NCI-H1417 treated with DMSO at 0.1 percent for 48 hours (cell line): ENCODE measurements around the gene TARBP2.

Source experiments
- DNase-seq: peaks from one replicate; lab custom pipeline; 2025; lab: John Stamatoyannopoulos, UW

The TARBP2 gene, protein sequence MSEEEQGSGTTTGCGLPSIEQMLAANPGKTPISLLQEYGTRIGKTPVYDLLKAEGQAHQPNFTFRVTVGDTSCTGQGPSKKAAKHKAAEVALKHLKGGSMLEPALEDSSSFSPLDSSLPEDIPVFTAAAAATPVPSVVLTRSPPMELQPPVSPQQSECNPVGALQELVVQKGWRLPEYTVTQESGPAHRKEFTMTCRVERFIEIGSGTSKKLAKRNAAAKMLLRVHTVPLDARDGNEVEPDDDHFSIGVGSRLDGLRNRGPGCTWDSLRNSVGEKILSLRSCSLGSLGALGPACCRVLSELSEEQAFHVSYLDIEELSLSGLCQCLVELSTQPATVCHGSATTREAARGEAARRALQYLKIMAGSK

DNA sequence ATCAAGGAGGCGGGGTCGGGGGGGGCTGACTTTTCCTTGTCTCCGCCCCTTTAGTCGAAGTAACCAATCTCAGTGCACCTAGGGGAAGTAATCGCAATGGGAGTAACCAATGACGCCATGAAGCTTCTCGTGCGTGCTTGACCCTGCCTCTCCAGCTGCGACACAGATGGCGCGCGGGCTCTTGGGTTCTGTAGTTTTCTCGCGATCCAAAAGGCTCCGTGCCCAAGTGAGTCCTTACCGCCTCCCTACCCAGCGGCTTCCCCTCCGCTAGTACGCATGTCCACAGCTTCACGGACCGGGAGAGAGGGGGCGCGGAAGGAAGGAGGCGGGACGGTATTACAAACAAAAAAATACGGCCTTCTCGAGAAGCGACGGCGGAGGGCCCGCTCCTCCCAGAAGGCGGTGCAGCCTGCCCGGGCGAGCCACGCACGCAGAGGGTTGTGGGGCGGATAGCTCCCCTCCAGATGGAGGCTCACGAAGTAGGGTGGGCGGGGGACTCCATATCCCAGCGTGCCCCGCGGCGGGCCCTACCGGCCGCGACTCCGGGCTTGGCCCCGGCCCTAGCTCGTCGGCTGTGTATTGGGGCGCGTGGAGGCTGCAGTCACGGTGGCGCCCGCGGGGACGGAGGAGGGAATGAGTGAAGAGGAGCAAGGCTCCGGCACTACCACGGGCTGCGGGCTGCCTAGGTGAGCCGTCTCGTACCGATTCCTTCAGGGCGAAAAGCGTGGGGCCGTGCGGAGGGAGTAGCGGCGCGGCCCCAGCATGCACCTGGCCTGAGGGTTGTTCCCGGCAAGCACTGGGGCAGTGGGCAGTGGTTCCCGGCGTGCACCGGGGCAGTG lies at the start of gene TARBP2:
TSS of gene TARBP2 (plus strand) at position 508 of the 839 bp plus-strand sequence. CDS start at position 634, 126 bp downstream.
- peak; percentile 100 for DNase-seq

DNA sequence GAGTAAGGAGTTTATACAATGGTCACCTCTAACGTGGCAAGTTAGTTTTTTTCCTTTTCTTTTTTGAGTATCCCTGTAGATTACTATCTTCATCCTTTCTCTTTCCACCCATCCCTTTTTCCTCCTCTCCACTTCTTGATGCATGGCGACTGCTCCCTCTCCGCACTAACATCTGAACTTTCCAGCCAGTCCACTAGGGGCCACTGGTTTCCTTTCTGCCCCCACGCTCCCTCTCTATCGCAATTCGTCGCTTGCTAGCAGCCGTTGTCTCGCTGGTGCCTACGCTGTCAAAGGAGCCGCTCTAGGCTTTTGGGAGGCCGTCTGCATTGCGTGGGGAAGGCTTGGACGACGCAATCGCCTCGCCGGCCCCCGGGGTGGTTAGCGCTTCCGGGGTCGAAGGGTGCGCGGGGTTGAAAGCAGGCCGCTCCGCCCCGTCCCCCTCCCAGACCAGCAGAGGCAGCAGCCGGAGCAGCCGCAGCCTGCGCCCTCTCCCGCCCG lies 49.4 kb upstream of the TARBP2 start, which contains the start of gene PCBP2:
TSS of gene PCBP2 (plus strand) at position 442 of the 498 bp plus-strand sequence. CDS start 2,699 bp downstream, outside the sequence.
- peak; percentile 99 for DNase-seq

DNA sequence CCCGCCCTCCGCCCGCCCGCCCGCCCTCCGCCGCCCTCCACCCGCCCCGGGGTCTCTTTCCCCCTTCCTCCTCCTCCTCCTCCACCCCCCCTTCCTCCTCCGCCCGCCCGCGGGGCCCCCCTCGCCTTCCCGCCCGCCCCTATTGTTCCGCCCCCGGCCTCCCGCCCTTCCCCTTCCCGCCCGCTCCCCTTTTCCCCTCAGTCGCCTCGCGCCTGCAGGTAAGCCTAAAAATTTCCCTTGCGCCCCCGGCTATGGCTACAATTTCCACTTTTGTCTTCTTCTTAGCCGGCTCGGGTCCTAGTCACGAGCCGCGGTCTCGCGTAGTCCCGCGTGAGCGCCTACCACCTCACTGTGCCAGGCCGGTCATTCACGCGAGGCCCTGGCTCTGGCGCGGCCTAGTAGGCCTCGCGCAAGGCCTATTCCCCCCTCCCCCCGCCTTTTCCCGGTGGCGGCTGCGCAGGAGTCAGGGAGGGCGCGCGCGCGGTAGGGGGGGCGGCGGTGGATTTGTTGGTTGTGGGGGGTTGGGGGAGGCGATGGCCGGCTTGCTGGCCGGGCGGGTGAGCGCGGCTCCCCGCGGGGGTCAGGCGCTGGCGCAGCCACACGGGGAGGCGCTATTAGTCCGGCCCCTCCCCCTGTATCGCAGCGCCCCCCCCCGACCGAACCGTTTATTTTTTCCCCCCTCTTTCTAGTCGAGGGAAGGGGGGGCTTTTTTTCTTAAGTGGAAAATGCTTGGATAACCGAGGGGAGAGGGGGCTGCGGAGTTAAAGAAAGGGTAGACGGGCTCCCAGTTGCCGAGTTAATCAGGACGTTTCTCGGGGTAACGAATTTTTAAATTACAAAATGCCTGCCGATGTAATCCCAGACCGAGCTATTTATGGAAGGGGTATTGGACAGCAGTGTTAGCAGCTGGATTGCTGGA lies 48.7 kb upstream of the TARBP2 start:
- DNase-seq, result peak; percentile 89

DNA sequence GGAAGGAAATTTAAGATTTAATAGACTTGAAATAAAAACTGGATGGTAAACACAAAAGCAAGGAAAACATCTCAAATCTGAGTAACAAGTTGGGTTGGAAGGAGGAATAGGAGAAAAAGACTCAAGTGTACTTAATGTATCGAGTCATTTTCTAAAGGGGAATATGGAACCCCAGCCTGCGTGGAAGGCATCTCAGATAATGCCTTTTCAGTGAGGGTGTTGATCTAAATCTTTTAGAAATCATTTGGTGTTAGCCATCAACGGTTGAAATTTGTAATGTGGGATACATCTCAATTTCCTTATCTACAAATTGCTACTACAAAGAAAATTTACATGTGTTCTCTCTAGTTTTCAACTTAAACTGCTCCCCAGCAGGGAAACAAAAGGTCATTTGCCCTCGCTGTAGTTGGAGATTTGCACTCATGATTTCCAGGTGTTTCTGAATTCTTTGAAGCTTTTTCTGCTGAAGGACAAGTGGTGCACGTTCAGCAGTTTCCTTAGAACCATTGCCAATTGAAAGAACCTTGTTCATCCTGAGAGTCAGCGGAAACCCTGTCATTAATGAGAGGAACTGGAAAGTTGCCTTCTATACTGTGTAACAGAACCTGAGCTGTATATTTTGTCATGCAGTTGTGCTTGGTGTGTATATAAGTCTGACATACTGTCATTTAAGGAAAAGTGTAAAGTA lies 47.0 kb upstream of the TARBP2 start:
- DNase-seq, result no peak

DNA sequence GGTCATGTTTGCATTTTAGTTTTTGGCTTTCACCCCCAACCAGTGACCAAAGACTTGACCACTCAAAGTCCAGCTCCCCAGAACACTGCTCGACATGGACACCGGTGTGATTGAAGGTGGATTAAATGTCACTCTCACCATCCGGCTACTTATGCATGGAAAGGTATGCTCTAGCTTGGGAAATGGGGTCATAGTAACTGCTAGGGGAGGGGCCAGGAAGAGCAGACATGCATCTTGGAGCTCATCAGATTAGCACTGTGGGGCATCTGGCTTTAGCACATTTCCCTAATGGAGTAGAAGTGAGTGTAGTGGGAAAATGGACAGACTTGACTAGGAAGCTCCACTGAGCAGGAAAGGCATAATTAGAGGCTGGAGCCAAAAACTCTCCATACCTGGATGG lies 46.4 kb upstream of the TARBP2 start:
- no peak for DNase-seq

DNA sequence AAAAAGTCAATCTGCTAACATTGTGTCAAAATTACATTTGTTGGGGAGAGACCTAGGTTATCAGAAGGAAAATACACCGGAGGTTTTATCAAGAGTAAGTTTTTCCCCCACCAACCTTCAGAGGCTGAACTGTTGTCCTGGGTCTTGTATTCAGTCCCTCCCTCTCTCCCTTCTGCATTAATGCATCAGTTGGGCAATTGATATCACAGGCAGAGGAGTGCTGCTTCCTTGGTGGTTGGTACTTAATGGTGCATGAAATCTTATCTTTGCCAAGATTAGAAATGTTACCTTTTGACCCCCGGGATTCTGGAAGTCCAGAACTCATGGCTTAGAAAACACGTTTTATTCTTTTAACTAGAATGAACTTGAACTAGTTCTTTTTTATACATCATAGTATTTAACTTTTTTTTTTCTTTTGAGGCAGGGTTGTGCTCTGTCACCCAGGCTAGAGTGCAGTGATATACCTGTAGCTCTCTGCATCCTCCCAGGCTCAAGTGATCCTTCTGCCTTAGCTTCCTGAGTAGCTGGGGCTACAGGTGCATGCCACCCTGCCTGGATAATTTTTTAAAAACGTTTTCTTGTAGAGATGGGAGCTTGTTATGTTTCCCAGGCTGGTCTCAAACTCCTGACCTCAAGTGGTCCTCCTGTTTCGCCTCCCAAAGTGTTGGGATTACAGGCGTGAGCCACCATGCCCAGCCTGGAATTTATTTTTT lies 44.3 kb upstream of the TARBP2 start:
- DNase-seq, result no peak

DNA sequence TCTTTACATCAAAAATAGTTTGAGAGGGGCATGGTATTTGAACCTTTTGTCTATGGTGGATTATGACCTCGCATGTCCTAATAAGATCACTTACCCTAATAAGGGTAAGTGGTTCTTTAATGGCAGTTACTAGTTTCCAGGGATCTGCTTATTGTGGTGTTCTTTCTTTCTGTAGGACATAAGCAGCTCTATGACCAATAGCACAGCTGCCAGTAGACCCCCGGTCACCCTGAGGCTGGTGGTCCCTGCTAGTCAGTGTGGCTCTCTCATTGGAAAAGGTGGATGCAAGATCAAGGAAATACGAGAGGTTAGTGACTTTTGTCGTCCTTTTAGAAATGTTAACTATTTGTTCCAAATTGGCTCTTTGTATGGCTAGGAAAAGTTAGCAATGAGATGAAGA lies 42.0 kb upstream of the TARBP2 start:
- DNase-seq, result no peak

DNA sequence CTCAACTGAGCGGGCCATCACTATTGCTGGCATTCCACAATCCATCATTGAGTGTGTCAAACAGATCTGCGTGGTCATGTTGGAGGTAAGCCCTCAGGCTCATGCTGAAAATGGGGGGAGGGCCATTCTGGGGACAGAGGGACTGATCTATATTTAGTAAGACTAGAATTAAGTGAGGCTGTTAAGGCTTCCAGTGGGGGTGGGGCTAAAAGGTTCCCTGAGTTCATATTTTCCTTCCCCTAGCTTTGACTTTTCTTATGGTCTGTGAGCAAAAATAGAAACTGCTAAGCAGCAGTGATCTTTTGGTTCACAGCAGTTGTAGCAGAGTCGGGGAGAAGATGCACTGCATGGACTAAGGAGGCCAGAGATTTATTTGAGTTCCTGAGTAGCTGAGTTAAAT lies 40.0 kb upstream of the TARBP2 start:
- DNase-seq, result no peak

DNA sequence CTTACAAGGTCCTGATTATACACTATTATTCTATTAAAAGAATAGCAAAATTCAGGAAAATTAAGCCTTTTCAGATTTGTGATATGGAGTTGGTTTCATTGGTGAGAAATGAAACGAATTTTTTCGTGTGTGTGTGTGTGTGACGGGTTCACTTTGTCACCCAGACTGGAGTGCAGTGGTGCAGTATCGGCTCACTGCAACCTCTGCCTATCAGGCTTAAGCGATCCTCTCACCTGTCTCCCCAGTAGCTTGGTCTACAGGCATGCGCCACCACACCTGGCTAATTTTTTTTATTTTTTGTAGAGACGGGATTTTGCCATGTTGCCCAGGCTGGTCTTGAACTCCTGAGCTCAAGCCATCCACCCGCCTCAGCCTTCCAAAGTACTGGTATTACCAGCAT lies 39.5 kb upstream of the TARBP2 start:
- no peak for DNase-seq

DNA sequence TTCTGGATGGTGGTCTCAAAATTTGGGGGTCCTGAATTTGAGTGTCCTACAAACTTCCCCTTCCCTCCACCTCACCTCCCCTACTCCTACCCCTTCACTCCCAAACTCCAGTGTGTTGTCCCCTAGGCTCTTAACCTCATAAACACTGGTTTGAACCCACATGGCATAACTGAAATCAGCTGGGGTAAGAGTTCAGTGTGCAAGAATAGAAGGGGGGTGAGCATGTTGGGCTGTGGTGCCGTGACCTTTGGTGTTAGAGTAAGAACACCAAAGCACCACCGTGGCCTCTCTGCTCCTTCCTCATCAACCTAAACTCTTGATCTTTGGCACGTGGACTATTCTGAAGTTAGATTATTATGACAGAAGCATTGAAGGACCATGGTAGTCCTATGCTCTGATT lies 38.1 kb upstream of the TARBP2 start:
- DNase-seq, result no peak

DNA sequence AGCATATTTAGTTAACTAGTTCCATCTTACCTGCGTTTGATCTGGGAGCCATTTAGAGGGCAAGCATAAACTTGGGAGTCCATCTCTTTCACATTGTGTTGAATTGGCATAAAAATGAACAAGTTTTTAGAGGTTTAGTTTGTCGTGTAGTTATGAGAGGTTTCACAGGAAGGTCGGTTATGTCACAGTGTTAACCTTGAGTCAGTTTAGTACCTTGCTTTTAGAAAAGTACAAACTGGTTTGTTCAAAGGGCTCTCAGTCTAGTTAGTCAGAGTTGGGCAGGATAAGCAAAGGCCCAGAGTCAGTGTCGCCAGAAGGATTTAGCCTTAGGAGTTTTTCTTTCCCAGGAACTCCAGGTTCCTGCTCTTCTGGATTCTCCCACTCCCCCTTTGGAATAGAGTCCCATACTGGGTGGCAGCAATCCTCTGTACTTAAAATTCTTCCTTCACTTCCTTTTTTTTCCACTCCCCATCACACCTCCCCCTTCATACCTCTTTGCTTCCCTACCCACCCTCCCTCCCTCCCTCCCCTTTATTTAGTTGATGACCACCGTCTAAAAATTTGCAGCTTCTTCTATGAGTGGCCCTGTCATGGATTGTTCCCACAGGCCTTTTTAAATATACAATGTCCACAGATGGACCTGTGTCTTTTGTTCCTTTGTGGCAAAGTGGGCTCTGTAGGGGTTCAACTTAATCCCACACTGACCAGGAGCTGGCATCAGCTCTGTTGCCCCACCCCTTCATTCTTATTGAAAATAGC lies 37.1 kb upstream of the TARBP2 start:
- no peak for DNase-seq

DNA sequence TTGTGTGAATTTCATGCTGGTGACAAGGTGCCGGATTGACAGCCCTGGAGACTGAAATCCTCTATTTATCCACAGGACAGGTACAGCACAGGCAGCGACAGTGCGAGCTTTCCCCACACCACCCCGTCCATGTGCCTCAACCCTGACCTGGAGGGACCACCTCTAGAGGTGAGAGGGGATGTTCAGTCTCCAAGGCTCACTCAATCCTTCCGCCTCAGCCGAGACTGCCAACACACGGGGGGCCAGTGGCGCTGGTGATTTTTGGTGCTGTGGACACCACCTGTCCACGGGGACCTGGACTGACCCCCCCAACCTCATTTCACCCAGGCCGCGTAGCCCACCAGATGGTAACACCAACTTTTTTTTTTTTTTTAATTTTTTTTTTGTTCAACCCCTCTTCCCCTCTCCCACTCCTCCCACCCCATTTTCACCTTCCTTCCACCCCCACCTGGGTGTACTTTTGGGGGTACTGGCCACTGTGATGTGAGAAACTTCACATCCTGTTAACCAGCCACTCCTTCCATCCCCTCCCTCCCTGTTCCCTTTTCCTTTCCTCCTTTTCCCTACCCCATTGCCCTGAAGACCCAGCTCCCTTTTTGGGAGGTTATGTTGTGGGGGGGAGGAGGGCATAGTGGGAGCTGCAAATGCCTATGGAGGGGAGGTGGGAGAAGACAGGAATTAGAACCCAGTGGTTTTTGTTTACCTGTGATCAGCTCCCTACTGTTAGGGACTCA lies 36.2 kb upstream of the TARBP2 start:
- no peak for DNase-seq

DNA sequence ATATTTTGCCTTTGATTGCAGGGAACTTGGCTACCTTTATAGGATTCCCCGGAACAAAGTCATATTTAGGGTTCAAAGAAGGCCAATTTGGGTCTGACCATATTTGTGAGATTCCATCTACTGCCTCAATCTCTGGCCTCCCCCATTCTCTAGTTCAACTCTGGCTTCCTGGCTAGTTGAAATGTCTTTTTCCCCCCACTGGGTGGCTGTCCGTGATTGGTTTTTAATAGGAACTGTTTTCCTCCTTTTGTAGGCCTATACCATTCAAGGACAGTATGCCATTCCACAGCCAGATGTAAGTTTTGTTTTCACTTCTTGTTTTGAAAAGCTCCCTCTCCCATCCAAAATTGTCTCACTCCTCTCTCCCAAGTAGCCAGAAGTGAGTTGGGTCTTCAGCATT lies 35.4 kb upstream of the TARBP2 start:
- no peak for DNase-seq

DNA sequence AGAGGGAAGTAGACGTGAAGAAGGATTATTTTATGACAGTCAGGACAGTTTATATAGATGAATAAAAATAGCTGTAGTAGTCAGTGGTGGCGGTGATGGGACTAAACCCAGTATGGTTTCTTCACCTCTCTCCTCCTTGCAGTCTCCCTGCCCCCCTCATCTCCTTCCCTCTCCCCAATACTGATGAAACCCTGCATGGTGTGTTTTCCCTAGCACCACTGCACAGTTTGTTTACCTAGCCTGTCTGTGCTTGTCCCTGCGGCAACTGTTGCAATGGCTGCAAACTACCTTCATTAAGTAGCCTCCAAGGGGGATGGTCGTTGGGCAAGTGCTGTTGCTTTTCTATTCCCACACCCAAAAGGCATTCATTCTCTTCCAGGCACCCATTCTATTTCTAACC lies 34.4 kb upstream of the TARBP2 start:
- DNase-seq, result no peak

DNA sequence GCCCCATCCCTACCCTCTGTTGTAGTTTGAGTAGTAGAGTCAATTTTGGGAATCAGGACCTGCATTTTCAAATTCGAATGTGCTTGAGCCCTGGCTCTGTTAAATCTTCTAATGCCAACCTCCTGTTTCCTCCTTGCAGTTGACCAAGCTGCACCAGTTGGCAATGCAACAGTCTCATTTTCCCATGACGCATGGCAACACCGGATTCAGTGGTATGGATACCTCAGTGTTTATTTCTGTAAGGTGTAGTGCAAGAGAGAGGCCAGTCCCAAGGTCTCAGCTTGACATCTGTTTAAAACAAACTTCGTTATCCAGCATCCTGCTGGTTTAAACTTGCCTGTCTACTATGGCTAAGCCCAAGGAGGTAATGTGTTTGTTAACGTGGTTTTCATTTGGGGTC lies 34.0 kb upstream of the TARBP2 start:
- no peak for DNase-seq

DNA sequence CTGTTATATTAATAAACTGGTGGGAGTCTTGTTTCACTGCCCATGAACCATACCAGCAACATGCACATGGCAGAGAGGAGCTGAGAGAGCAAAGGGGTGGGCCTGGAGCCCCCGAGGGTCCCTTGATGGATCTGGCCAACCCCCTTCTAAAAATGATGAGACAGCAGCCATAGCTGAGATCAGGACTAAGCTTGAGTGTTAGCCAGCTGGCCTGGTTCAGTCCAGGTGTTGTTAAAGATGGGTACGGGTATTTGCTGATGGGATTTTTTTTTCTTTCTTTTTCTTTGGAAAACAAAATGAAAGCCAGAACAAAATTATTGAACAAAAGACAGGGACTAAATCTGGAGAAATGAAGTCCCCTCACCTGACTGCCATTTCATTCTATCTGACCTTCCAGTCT lies 33.2 kb upstream of the TARBP2 start:
- DNase-seq, result no peak

DNA sequence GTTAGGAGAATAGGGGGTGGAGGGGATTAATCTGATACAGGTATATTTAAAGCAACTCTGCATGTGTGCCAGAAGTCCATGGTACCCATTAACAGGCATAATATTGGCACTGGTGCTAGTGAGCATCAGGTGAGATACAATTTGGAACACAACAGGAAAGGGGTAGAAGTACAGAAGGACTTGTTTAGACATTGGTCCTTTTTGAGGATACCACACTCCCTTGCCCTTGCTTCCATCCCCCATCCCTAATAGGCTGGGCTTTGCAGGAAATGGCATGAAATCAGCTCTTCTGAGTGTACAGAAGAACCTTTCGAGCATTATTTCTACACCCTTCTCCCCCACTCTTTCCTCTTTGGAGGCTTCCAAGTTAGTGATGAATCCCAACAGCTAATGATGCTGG lies 32.8 kb upstream of the TARBP2 start:
- no peak for DNase-seq

DNA sequence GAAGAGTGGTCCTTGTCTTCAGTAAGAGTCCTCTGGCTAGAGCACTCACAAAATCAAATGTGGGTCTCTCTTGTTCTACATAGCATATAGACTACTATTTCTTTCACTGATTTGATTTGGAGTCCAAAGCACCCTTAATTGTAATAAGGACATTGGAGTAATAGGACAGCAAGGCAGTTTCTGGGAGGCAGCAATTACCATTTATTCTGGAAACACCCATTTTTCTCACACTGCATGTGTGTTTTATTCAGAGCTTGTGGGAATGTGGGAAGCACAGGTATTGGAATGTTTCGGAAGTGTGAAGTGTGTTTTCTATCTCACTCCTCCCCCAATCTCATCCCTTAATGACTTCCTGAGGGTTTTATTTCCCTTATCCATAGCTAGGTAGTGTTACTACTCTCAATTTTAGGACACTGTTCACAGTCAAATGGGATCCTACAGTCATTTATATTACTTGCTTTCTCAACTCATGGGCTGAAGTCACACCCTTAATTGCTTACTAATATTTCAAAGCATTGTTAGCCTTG lies 29.0 kb upstream of the TARBP2 start:
- no peak for DNase-seq

DNA sequence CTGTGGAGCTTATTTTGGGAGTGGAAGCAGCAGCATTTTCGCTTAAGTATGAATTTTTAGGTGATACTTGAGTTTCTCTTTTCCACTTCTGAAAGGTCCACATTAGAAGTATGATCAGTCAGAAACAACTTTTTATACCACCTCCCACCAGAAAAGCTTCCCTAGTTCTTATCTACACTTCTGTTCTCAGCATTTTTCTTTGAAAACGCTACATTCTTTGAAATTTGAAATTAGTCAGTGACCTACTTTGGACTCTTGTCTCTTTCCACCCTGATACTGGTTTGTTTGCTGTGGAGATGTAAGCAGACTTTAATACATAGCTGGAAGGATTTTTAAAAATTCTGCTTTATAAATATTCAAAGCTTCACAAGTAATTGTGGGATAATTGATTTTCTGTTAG lies 27.0 kb upstream of the TARBP2 start:
- DNase-seq, result no peak
